IPS-15b (cell line): ENCODE data around the gene UGT1A3.
"Not testable (repeated sequence)": the region's sequence is repeated elsewhere in the genome, so short reads cannot be mapped to it uniquely, and the experiment has no call there.

Experiments used
- H3K27me3 ChIP-seq: one replicate; pipeline ENCODE4 v1.6.1; 2013; ENCODE audit warnings: low read length; ENCODE audit not compliant: control insufficient read depth, insufficient read depth
- H3K36me3 ChIP-seq: one replicate; pipeline ENCODE4 v1.6.1; 2013; ENCODE audit warnings: low read length; ENCODE audit not compliant: control insufficient read depth, insufficient read depth
- H3K4me1 ChIP-seq: one replicate; pipeline ENCODE4 v1.6.1; 2013; ENCODE audit warnings: mild to moderate bottlenecking, low read length; ENCODE audit not compliant: control insufficient read depth, insufficient read depth
- H3K4me3 ChIP-seq: one replicate; pipeline ENCODE4 v1.5.1; 2013; ENCODE audit warnings: low read depth, low read length
- H3K9ac ChIP-seq: one replicate; pipeline ENCODE4 v1.6.1; 2013; ENCODE audit warnings: low read depth, mild to moderate bottlenecking, low read length
- H3K9me3 ChIP-seq: one replicate; pipeline ENCODE4 v1.6.1; 2013; ENCODE audit warnings: mild to moderate bottlenecking, low read length; ENCODE audit not compliant: control insufficient read depth, insufficient read depth

UGT1A3 gene

GRCh38 chr2:233692648-233693047, 36.2 kb upstream of the UGT1A3 start, which contains the start of gene UGT1A6:
Gene UGT1A6 (plus strand): TSS chr2:233692890. CDS start chr2:233693005, 115 bp downstream.
- Histone ChIP-seq H3K36me3 (no peaks in the 10 kb centered on the region), H3K4me3 (no peak within 1 kb of the TSS), H3K27me3 (no peaks in the 10 kb centered on the region), H3K9ac (no peak within 1 kb of the TSS), H3K9me3 (no peaks in the 10 kb centered on the region), H3K4me1 (peaks cover 7% of the 10 kb centered on the region)

GRCh38 chr2:233693963-233694362, 34.9 kb upstream of the UGT1A3 start:
- peaks cover 7% of the 10 kb centered on the region for H3K4me1 ChIP-seq

DNA sequence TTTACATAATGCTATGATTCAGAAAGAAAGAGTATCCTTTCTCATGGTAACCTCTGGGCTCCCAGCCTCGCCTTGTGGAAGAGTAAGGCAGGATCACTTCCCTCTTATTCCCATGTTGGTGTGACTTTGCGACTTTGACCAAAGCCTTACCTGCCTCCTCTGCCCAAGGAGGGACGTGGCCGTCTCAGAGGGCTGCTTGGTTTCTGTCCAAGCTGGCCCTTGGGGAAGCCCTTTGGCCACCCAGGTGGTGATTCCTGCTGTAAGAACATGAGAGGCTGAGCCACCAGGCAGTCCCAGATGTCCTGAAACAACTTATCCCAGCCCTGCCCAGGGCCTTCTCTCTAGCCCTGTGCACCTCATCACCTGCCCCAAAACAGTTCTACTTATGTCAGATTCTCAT, 30.1 kb upstream of the UGT1A3 start:
- Histone ChIP-seq H3K9me3 (no peaks in the 10 kb centered on the region), H3K9ac (no peak overlapping the region), H3K4me3 (no peak overlapping the region), H3K4me1 (peaks cover 5% of the 10 kb centered on the region), H3K36me3 (no peaks in the 10 kb centered on the region), H3K27me3 (no peaks in the 10 kb centered on the region)

More at GRCh38 chr2:233693963-233694362, 34.9 kb upstream of the UGT1A3 start:
- H3K27me3 ChIP-seq = no peaks in the 10 kb centered on the region
- H3K9me3 ChIP-seq = no peaks in the 10 kb centered on the region
- no peak overlapping the region for H3K4me3 ChIP-seq
- H3K9ac ChIP-seq = no peak overlapping the region
- H3K36me3 ChIP-seq = no peaks in the 10 kb centered on the region

- Histone ChIP-seq H3K27me3 (no peaks in the 10 kb centered on the region), H3K9me3 (no peaks in the 10 kb centered on the region), H3K9ac (no peak overlapping the region), H3K36me3 (no peaks in the 10 kb centered on the region), H3K4me3 (no peak overlapping the region), H3K4me1 (peaks cover 5% of the 10 kb centered on the region)
Observed at GRCh38 chr2:233699424-233700027, 29.3 kb upstream of the UGT1A3 start.

DNA sequence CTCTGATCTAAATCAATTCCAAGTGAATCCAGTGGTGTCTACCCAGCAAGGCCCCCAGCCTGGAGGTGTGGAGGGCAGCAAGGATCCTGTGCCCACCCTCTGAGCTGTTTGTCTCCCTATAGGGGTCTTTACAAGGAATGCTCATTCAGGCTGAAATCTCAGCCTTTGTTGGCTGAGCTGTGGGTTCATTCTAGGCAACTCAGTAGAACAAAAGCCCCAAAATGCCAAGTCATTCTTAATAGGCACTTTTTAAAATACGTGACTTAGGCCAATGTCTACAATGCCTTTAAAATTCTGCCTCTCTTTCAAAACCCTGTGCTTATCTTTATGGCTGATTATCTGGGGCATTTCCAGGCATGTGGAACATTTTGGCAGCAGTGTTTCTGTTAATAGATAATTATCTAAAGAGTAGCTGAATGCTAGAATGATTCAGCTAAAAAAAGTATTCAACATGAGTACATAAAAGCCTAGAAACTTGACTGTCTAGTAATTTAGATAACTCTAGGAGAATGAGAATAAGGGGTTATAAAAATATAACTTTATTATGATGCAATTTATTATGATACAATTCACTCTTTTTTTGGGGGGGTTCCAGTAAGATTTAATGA, 28.7 kb upstream of the UGT1A3 start:
- no peaks in the 10 kb centered on the region for H3K27me3 ChIP-seq
- H3K9me3 ChIP-seq = no peaks in the 10 kb centered on the region
- H3K4me3 ChIP-seq = no peak overlapping the region
- no peaks in the 10 kb centered on the region for H3K36me3 ChIP-seq
- no peak overlapping the region for H3K9ac ChIP-seq
- H3K4me1 ChIP-seq = peaks cover 5% of the 10 kb centered on the region

GRCh38 chr2:233700842-233701241, 28.0 kb upstream of the UGT1A3 start:
- H3K9me3 ChIP-seq, H3K27me3 ChIP-seq, H3K4me3 ChIP-seq: not testable (repeated sequence)

DNA sequence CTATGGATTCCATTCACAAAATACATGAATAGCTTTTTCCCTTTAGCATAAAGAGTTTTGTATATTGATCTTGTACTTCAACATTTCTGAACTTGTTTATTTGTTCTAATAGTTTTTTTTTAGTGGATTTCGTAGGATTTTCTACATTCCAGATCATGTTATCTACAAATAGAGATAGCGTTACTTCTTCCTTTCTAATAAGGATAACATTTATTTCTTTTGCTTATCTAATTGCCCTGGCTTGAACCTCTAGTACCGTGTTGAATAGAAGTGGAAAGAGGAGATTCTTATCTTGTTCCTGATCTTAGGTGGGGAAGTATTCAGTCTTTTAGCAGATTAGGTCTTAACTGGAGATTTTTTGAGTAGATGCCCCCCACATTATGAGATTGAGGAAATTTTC, 26.6 kb upstream of the UGT1A3 start:
- Histone ChIP-seq H3K9me3 (no peaks in the 10 kb centered on the region), H3K4me1 (peaks cover 5% of the 10 kb centered on the region), H3K4me3 (no peak overlapping the region), H3K36me3 (no peaks in the 10 kb centered on the region), H3K9ac (no peak overlapping the region), H3K27me3 (no peaks in the 10 kb centered on the region)

More at GRCh38 chr2:233700842-233701241, 28.0 kb upstream of the UGT1A3 start:
- not testable (repeated sequence) for H3K4me1 ChIP-seq, H3K36me3 ChIP-seq, H3K9ac ChIP-seq

- no peaks in the 10 kb centered on the region for H3K36me3 ChIP-seq
- no peaks in the 10 kb centered on the region for H3K9me3 ChIP-seq
- H3K4me1 ChIP-seq = no peaks in the 10 kb centered on the region
- no peak overlapping the region for H3K9ac ChIP-seq
- no peak overlapping the region for H3K4me3 ChIP-seq
- no peaks in the 10 kb centered on the region for H3K27me3 ChIP-seq
Observed at GRCh38 chr2:233705911-233706506, 22.8 kb upstream of the UGT1A3 start.

DNA sequence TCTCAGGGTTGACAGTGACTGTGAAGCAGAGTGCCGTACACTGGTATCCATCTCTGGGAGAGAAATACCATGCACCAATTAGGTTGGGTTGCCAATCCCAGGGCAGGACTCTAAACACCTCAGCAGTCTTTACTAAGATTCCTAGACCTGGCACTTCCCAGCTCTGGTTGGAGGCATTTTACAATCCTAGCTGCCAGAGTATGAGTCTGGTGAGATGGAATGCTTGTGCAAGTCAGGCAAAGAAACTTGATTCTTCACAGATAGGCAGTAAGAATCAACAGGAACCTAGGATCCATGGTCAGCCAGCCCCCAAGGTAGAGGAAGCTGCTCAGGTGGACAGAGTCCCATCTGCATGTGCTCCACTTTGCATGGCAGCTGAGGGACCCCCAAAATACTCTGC, 22.1 kb upstream of the UGT1A3 start:
- Histone ChIP-seq H3K36me3 (no peaks in the 10 kb centered on the region), H3K4me1 (no peaks in the 10 kb centered on the region), H3K9ac (no peak overlapping the region), H3K9me3 (no peaks in the 10 kb centered on the region), H3K4me3 (no peak overlapping the region), H3K27me3 (no peaks in the 10 kb centered on the region)

DNA sequence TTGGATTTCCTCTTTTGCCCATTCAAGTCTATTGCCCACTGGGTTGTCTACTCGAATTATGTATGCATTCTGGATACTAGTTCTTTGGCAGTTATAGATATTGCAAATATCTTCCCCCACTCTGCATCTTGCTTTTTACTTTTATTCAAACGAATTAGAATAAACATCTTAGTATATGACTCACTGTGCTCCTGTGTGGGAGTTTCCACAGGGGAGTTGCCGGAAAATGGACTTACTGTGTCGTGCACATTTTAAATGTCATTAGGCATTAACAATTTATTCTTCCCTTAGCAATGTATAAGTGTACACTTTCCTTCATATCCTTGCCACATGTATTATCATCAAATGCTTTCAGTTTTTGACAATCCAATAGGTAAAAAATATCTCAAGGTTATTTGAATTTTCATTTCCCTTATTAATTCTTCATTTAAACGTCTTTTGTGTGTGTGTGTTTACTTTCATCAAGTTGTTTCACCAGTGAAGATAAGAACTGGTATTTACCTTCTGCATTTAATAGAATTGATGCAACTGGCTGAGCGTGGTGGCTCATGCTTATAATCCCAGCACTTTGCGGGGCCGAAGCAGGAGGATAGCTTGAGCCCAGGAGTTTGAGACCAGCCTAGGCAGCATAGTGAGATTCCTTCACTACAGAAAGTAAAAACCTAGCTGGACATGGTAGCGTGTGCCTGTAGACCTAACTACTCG, 20.8 kb upstream of the UGT1A3 start:
- no peaks in the 10 kb centered on the region for H3K9me3 ChIP-seq
- H3K4me1 ChIP-seq = no peaks in the 10 kb centered on the region
- no peak overlapping the region for H3K4me3 ChIP-seq
- H3K9ac ChIP-seq = no peak overlapping the region
- H3K27me3 ChIP-seq = no peaks in the 10 kb centered on the region
- H3K36me3 ChIP-seq = no peaks in the 10 kb centered on the region

DNA sequence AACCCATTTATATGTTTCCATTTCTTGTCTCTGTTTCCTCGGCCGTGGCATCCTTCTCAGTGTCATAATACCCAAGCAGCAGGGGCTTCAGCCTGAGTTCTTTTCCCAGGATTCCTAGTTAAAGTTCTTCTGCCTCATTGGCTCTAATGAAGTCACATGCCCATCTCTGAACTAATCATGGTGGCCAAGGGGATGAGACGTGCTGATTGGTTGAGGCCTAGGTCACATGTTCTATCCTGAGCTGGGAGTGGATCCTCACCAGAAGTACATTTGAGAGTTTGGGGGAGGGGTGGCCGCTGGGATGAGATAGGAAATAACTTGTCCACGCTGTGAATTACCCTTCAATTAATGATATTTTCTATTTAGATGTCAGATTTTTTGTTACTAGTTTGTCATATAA, 19.9 kb upstream of the UGT1A3 start:
- H3K9me3 ChIP-seq = no peaks in the 10 kb centered on the region
- H3K4me3 ChIP-seq = no peak overlapping the region
- no peaks in the 10 kb centered on the region for H3K27me3 ChIP-seq
- H3K4me1 ChIP-seq = no peaks in the 10 kb centered on the region
- no peaks in the 10 kb centered on the region for H3K36me3 ChIP-seq
- no peak overlapping the region for H3K9ac ChIP-seq
